Activated CD8-positive, alpha-beta memory T cell treated with anti-CD3 and anti-CD28 coated beads for 48 hours (primary cell): Measurements from ENCODE around the gene MRPL32.
"Not testable (repeated sequence)": the region's sequence is repeated elsewhere in the genome, so short reads cannot be mapped to it uniquely, and the experiment has no call there.

Source experiments
- DNase-seq, 3 experiments: peaks; one replicate each; pipeline ENCODE4 v3.0.0-alpha.2; 2020; ENCODE audit warnings: low read depth in 2 of 3, low spot score in 2 of 3

Gene MRPL32

GRCh38 chr7:42931834-42932651 lies at the start of gene MRPL32, which contains the start of gene PSMA2:
Gene MRPL32, plus strand, starts transcription at chr7:42932376. Its CDS starts 11 bp downstream, at chr7:42932387.
Gene PSMA2, minus strand, starts transcription at chr7:42932174. Its CDS starts 16 bp downstream, at chr7:42932158.
- peak; percentile 58 to 81 (median 73) for DNase-seq

- DNase-seq: no peak
Observed at GRCh38 chr7:42883950-42884349, 48.2 kb upstream of the MRPL32 start.

DNA sequence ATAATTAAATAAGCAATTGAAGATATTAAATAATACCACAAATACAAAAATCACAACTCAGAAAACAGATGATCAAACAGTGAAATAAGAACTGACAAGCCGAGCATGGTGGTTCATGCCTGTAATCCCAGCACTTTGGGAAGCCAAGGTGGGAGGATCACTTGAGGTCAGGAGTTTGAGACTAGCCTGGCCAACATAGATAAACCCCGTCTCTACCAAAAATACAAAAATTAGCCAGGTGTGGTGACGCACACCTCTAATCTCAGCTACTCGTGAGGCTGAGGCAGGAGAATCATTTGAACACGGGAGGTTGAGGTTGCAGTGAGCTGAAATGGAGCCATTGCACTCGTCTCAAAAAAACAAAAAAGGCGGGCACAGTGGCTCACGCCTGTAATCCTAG lies 47.0 kb upstream of the MRPL32 start:
- DNase-seq: not testable (repeated sequence)

DNA sequence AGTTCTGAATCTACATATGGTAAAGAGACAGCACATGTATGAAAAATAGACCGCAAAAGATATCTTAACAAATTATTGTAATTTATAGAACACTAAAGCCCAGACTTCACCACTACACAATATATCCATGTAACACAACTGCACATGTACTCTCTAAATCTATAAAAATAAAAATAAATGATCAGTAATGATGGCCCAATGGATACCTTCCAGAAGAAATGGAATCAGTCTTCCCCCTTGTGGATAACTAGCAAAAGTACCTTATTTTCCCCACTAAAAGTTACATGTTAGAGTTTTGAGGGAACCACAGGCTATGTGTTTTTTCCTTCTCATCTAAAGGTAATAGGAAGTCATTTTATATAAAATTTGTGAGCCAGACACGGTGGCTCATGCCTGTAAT lies 46.0 kb upstream of the MRPL32 start:
- DNase-seq: no peak

DNA sequence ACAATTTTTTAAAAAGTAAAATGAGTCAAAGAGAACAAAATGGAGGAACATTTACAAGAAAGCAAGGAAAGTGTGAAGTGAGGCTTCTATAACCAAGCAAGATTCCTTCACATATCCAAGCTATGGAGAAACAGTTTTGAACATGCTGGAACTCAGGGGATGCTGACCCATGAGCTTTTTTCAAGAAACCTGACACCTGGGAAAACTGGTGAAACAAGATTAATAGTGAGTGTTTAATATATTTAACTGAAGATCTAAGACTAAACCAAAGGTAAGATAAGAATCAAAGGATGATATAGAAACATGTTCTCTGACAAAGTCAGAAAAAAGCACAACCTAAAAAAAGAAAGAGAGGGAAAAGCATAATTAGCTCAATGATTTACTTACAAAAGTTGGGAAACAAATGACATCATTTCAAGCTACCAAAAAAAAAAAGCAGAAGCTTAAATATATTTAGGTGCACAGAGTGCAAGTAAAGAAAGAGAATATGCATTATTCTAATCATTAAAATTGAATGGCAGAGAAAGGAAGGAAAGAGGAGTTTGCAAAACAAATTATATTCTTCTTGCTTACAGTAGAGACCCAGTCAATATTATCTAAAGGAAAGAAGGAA lies 45.2 kb upstream of the MRPL32 start:
- DNase-seq: no peak

DNA sequence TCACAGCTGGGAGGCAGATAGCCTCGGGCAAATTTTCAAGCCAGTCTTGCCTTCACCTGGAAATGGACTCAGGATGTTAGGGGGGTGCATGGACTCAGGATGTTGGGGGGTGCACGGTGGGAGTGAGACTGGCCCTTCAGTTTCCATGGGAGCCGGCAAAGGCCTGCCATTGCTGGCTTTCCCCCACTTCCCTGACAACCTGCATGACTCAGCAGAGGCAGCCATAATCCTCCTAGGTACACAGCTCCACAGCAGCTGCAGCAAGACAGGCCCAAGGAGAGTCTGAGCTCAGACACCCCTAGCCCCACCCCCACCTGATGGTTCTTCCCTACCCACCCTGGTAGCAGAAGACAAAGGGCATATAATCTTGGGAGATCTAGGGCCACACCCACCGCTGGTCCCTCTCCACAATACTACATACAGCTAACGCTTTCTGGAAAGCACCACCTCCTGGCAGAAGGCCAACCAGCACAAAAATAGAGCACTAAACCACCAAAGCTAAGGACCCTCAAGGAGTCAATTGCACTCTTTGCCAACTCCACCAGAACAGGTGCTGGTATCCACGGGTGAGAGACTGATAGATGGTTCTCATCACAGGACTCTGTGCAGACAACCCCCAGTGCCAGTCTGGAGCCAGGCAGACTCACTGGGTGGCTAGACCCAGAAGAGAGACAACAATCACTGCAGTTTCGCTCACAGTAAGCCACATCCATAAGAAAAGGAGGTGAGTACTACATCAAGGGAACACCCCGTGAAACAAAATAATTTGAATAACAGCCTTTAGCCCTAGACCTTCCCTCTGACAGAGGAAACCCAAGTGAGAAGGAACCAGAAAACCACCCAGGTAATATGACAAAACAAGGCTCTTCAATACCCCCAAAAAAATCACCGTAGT lies 38.6 kb upstream of the MRPL32 start:
- DNase-seq: no peak

- no peak for DNase-seq
Observed at GRCh38 chr7:42900842-42901241, 31.3 kb upstream of the MRPL32 start.

DNA sequence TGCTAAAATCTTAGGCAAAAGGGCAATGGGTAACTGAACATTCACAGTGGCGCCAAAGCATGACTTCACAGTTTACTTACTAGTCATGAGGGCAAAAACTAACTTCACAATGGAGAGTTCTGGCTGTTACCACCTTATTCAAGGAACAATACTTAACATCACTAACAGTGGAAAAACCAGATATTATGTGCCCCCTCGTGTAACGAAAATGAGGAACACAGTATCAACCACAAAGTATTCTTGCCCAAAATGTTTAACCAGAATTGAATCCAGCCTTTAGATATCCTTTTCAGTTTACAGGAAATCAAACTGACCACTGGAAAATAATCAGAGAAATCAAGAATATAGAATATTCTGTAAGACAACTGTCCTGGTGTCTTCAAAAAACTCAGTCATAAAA lies 29.8 kb upstream of the MRPL32 start:
- no peak for DNase-seq

- DNase-seq: no peak
Observed at GRCh38 chr7:42906181-42906580, 26.0 kb upstream of the MRPL32 start.

DNA sequence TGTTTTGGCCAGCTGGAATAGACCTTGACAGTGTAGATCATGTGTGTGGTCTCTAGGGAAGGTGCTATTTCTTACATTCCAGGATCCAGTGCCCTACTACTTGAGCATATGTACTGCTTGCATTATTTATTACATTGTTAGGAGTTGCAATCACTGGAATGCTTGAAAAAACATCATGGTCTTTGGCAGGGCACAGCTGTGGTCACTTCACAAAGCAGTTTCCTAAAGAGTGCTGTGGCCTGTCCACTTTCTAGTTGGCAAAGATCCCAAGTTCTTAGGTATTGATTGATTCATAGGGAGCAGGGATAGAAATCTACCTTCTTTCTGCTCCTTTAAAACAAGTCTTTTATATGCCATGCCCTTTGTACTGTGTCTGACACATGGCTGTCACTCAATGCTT lies 24.9 kb upstream of the MRPL32 start:
- no peak for DNase-seq

DNA sequence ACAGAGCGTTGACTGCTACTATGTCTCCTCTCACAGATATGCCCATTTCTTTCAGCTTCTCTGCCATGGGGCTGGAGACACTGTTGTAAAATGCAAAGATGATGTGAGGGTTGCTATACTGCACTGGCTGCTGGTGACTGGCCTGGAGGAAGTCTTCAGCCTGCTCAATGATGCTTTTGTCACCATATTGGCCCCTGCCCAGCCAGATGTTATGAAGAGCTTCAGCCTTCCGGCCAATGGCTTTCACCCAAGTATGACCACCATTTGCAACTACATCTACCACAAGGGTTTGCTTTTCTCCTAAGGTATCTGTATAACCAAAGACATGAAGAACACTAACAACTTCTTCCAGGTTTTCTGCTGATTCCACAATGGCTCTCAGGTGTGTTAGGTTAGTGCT lies 21.9 kb upstream of the MRPL32 start:
- no peak for DNase-seq

GRCh38 chr7:42911454-42912447 lies 20.4 kb upstream of the MRPL32 start, which contains the start of gene C7orf25:
Gene C7orf25, minus strand, starts transcription at chr7:42912070. Its CDS starts 1,170 bp downstream, at chr7:42910900.
- DNase-seq: peak; percentile 87 to 90 (median 88)

DNA sequence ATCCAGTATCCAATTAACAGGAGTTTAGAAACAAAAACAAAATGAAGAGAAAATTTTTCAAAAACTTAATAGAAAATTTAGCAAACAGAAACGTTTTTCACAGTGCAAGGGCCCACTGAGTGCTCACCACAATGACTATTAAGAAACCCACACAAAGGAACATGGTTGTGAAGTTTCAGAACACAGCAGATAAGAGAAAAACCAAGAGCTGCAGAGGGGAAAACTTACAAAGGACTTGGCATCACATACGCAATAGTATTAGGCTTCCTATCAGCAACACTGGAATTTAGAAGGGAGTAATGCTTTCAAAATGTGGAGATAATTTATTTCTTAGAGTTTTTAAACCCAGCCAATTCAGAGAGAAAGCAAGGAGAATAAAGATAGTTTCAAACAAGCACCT lies 18.6 kb upstream of the MRPL32 start:
- no peak for DNase-seq

- no peak for DNase-seq
Observed at GRCh38 chr7:42914009-42914408, 18.2 kb upstream of the MRPL32 start.

DNA sequence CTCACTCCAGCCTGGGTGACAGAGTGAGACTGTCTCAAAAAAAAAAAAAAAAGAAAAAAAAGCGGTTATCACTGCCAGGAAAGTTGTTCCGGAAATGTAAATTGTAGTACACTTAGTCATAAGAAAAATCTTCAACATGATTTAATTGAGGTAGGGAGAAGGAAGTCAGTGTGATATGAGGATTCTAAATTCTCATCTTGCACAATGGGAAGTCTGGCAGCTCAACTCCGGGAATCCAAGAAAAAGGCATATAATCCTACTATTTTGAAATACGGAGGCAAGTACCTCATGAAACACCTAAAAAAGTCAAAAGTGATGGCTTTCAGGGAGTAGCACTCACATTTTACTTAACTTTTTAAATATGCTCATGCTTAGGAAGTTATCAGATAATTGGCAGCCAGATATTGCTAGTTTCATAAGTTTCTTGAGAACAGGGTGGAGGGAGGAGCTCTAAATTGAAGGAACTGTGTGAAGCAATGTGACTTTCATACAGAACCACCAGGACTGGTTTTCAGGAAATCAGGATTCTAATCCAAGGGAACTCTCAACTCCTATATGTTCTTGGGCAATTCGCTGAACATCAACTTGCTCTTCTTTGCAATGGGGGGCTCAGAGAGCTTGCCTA lies 17.6 kb upstream of the MRPL32 start:
- no peak for DNase-seq

GRCh38 chr7:42915356-42915755 lies 16.8 kb upstream of the MRPL32 start:
- DNase-seq: no peak

- no peak for DNase-seq
Observed at GRCh38 chr7:42922017-42922753, 10.0 kb upstream of the MRPL32 start.

GRCh38 chr7:42924223-42924838 lies 7.8 kb upstream of the MRPL32 start:
- DNase-seq: no peak

DNA sequence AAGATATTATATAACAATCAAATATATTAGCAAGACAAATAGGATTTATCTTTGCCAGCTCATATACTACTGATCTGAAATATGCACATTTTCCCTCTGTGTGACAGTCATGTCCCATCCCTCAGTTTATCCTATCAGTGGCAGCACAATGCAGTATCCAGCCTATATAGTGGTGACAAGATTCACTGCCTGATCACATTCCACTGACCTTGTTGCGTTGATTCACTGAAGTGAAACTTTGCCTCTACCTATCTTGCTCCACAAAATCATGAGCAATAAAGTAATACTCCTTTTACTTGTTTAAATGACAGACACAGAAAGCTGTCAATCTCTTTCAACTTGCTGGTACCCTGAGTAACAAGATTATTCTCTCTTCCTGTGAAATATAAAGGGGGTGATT lies 6.5 kb upstream of the MRPL32 start:
- no peak for DNase-seq
